ENCODE results near the gene IL10RA. TPM values are rescaled to one million over a fixed set of nuclear protein-coding genes. Genes with fewer than 3 reads are reported as not detected.
"Not testable (repeated sequence)": the region's sequence is repeated elsewhere in the genome, so short reads cannot be mapped to it uniquely, and the experiment has no call there.

IL10RA gene
- total RNA-seq, result 10 to 100 TPM; 58.1 to 62.6 TPM

- ChIA-PET POLR2A (interaction anchor here (0.6 to 10.9 kb wide), 16 partner anchors 12 to 171 kb away, joined by 3 to 205 read pairs (median 4); partner anchors contain the start of gene TMPRSS13), CTCF (interaction anchor here (1.0 to 4.8 kb wide), 13 partner anchors 10 to 169 kb away, joined by 3 to 35 read pairs (median 6); no protein-coding TSS in a partner anchor)
These were observed at the start of gene IL10RA for GRCh38 chr11:117985953-117986887. IL10RA (plus strand) TSS chr11:117986394; CDS start chr11:117986468, 74 bp downstream.

GRCh38 chr11:117936973-117937372, 49.2 kb upstream of the IL10RA start:
- POLR2A ChIA-PET, result no interaction called here
- CTCF ChIA-PET, result interaction anchor here (0.8 to 4.4 kb wide), 3 partner anchors 10 to 116 kb away, joined by 3 to 26 read pairs (median 3); no protein-coding TSS in a partner anchor

GRCh38 chr11:117940736-117941135, 45.5 kb upstream of the IL10RA start:
- CTCF ChIA-PET, result no interaction called here
- POLR2A ChIA-PET, result no interaction called here

GRCh38 chr11:117941163-117941707, 45.0 kb upstream of the IL10RA start:
- CTCF ChIA-PET, result interaction anchor here (1.7 kb wide), 1 partner anchor 10 kb away, joined by 5 read pairs; no protein-coding TSS in a partner anchor

GRCh38 chr11:117941976-117942654, 44.1 kb upstream of the IL10RA start:
- POLR2A ChIA-PET, result interaction anchor here (0.6 kb wide), 1 partner anchor 27 kb away, joined by 3 read pairs; no protein-coding TSS in a partner anchor

More at GRCh38 chr11:117941163-117941707, 45.0 kb upstream of the IL10RA start:
- POLR2A ChIA-PET, result no interaction called here

GRCh38 chr11:117944554-117944953, 41.6 kb upstream of the IL10RA start:
- CTCF ChIA-PET, result interaction anchor here (1.2 to 4.4 kb wide), 4 partner anchors 30 to 139 kb away, joined by 3 to 65 read pairs (median 52); no protein-coding TSS in a partner anchor
- POLR2A ChIA-PET, result interaction anchor here (1.3 kb wide), 1 partner anchor 129 kb away, joined by 3 read pairs; no protein-coding TSS in a partner anchor

More at GRCh38 chr11:117941976-117942654, 44.1 kb upstream of the IL10RA start:
- CTCF ChIA-PET, result interaction anchor here (0.9 to 1.7 kb wide), 2 partner anchors 11 to 98 kb away, joined by 3 to 5 read pairs; no protein-coding TSS in a partner anchor

- POLR2A ChIA-PET, result interaction anchor here (1.3 kb wide), 1 partner anchor 130 kb away, joined by 3 read pairs; no protein-coding TSS in a partner anchor
These were observed 41.0 kb upstream of the IL10RA start for GRCh38 chr11:117945047-117945810.

GRCh38 chr11:117946156-117946841, 39.9 kb upstream of the IL10RA start:
- CTCF ChIA-PET, result interaction anchor here (0.6 to 4.4 kb wide), 55 partner anchors 10 to 225 kb away, joined by 3 to 65 read pairs (median 5); partner anchors contain the start of genes FXYD2, FXYD6, IL10RA and TMPRSS13
- POLR2A ChIA-PET, result interaction anchor here (0.7 kb wide), 1 partner anchor 42 kb away, joined by 3 read pairs; no protein-coding TSS in a partner anchor

More at GRCh38 chr11:117945047-117945810, 41.0 kb upstream of the IL10RA start:
- CTCF ChIA-PET, result interaction anchor here (0.9 to 4.4 kb wide), 9 partner anchors 15 to 139 kb away, joined by 3 to 65 read pairs (median 9); no protein-coding TSS in a partner anchor

GRCh38 chr11:117946842-117947526, 39.2 kb upstream of the IL10RA start:
- CTCF ChIA-PET, result interaction anchor here (0.6 to 4.4 kb wide), 61 partner anchors 10 to 225 kb away, joined by 3 to 65 read pairs (median 4); partner anchors contain the start of genes FXYD2, FXYD6, IL10RA and TMPRSS13
- POLR2A ChIA-PET, result interaction anchor here (0.7 to 0.9 kb wide), 2 partner anchors 38 to 41 kb away, joined by 3 read pairs; no protein-coding TSS in a partner anchor

GRCh38 chr11:117947751-117948150, 38.4 kb upstream of the IL10RA start:
- POLR2A ChIA-PET, result interaction anchor here (0.6 to 0.9 kb wide), 2 partner anchors 18 to 37 kb away, joined by 3 to 5 read pairs; no protein-coding TSS in a partner anchor
- CTCF ChIA-PET, result interaction anchor here (0.7 to 4.4 kb wide), 32 partner anchors 12 to 142 kb away, joined by 3 to 65 read pairs (median 7); partner anchors contain the start of genes FXYD2, IL10RA and TMPRSS13

- POLR2A ChIA-PET, result not testable (repeated sequence)
- CTCF ChIA-PET, result interaction anchor here (0.7 to 4.4 kb wide), 5 partner anchors 18 to 126 kb away, joined by 3 to 64 read pairs (median 6); partner anchors contain the start of gene FXYD2
These were observed 37.7 kb upstream of the IL10RA start for GRCh38 chr11:117948466-117948865.

GRCh38 chr11:117949062-117949461, 37.1 kb upstream of the IL10RA start:
- ChIA-PET POLR2A (no interaction called here), CTCF (interaction anchor here (0.8 to 6.6 kb wide), 7 partner anchors 18 to 106 kb away, joined by 3 to 49 read pairs (median 4); partner anchors contain the start of gene IL10RA)

GRCh38 chr11:117950301-117950700, 35.9 kb upstream of the IL10RA start:
- CTCF ChIA-PET, result interaction anchor here (0.6 to 6.6 kb wide), 19 partner anchors 10 to 524 kb away, joined by 3 to 49 read pairs (median 5); partner anchors contain the start of gene IL10RA

GRCh38 chr11:117950993-117951961, 34.9 kb upstream of the IL10RA start:
- ChIA-PET CTCF (interaction anchor here (0.6 to 6.6 kb wide), 26 partner anchors 9 to 525 kb away, joined by 3 to 49 read pairs (median 4); partner anchors contain the start of gene IL10RA), POLR2A (interaction anchor here (0.6 to 2.0 kb wide), 9 partner anchors 15 to 102 kb away, joined by 3 to 10 read pairs (median 4); partner anchors contain the start of gene IL10RA)

More at GRCh38 chr11:117950301-117950700, 35.9 kb upstream of the IL10RA start:
- POLR2A ChIA-PET, result interaction anchor here (1.1 to 2.0 kb wide), 7 partner anchors 16 to 102 kb away, joined by 3 to 10 read pairs (median 5); partner anchors contain the start of gene IL10RA
